22Rv1 (cell line): ENCODE results near the gene ABHD16A.

Source experiments
- H3K27ac ChIP-seq: fragments of 450-650 bp; 2 replicates; pipeline ENCODE4 v1.5.1; 2017
- ZFX ChIP-seq: fragments of 450-650 bp; IDR thresholded peaks from 2 replicates; pipeline ENCODE4 v1.6.1; 2017; ENCODE audit warnings: antibody characterized with exemption, borderline replicate concordance
- TF ChIP-seq, protein P1 (sequence below): fragments of 450-650 bp; IDR thresholded peaks from 2 replicates; pipeline ENCODE4 v1.5.1; 2017; ENCODE audit warnings: mild to moderate bottlenecking

ABHD16A gene

DNA sequence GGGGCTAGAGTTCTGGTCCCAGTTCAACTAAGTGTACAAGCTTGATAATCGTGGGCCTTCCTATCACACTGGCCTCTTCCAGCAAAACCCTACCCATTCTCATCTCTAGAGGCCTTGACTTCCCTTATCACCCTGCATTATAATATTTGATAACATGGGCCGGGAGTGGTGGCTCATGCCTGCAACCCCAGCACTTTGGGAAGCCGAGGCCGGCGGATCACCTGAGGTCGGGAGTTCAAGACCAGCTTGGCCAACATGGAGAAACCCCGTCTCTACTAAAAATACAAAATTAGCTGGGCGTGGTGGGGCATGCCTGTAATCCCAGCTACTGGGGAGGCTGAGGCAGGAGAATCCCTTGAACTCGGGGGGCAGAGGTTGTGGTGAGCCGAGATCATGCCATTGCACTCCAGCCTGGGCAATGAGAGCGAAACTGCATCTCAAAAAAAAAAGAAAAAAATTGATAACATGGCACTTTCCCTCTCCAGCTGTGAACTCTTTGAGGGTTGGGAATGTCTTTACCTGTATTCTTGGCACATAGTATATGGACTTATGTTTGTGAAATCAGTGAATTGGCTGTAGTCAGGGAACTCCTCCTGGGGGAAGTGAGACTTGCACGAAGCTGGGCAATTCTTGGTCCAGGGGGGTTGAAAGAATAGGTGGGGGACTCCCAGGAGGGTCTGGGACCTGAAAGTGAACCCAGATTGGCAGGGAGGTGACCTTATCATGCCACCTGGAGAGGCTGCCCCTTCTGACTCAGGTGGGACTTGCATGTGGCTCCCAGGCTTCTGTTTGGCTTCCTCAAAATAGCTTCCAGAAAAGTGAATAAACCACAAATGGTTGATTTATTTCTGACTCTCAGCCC, 41.6 kb downstream of the ABHD16A start:
- peak overlapping the region; percentile 83 for H3K27ac ChIP-seq
- TF ChIP-seq, protein P1, sequence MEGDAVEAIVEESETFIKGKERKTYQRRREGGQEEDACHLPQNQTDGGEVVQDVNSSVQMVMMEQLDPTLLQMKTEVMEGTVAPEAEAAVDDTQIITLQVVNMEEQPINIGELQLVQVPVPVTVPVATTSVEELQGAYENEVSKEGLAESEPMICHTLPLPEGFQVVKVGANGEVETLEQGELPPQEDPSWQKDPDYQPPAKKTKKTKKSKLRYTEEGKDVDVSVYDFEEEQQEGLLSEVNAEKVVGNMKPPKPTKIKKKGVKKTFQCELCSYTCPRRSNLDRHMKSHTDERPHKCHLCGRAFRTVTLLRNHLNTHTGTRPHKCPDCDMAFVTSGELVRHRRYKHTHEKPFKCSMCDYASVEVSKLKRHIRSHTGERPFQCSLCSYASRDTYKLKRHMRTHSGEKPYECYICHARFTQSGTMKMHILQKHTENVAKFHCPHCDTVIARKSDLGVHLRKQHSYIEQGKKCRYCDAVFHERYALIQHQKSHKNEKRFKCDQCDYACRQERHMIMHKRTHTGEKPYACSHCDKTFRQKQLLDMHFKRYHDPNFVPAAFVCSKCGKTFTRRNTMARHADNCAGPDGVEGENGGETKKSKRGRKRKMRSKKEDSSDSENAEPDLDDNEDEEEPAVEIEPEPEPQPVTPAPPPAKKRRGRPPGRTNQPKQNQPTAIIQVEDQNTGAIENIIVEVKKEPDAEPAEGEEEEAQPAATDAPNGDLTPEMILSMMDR = no peak
- no peak for TF ChIP-seq ZFX

DNA sequence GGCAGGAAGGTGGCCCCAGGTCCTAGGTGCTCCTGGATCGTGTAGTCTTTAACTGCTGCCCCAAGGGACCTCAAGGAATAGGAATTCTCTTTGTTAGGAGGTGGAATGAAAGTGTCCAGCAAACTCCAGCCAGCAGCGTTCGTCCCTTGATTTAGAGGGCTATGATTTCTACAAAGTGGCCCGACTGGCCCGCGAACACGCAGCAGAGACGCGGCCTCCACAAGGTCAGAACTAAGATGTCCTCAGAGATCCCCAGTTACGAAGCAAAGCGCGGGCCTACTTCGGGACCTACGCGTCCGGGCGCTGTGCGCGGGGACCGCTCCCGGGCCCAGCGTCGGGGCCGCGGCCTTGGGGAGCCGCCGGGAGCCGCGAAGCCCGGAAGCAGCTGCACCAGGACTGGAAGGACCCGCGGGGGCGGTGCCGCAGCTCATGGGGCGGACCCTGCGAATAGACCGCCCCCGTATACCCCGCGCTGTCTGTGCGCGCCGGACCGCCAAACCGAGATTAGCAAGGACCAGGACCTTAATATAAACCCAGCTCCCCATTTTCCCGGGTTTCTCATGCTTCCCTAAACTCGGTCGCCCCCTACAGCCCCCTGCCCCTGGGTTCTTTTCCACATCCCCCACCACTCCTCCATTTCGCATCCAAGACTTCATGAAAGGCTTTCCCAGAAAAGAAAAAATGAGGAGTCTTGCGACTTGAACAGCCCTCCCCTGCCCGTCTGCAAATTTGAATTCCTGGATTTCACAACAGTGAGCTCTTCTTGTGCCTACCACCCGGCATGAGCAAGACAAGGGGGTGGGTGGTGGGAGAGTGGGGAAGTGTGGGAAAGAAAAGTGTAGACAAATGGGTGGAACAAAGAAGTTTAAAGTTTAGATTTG, 42.5 kb downstream of the ABHD16A start, which contains the start of gene C6orf47:
Gene C6orf47, minus strand, starts transcription at position 398 of the 881 bp plus-strand sequence. CDS start 831 bp downstream, outside the sequence.
- TF ChIP-seq, protein P1 = no peak
- TF ChIP-seq ZFX = no peak
- H3K27ac ChIP-seq = peak within 1 kb of the TSS; percentile 83

GRCh38 chr6:31659649-31660380, 43.3 kb downstream of the ABHD16A start:
- peak overlapping the region; percentile 83 for H3K27ac ChIP-seq
- no peak for TF ChIP-seq ZFX
- TF ChIP-seq, protein P1 = no peak

- H3K27ac ChIP-seq = peak overlapping the region; percentile 83; the same call in 1 of the 2 replicates
- TF ChIP-seq ZFX = no peak
- TF ChIP-seq, protein P1 = no peak
These were observed 44.0 kb downstream of the ABHD16A start for GRCh38 chr6:31658983-31659648.

DNA sequence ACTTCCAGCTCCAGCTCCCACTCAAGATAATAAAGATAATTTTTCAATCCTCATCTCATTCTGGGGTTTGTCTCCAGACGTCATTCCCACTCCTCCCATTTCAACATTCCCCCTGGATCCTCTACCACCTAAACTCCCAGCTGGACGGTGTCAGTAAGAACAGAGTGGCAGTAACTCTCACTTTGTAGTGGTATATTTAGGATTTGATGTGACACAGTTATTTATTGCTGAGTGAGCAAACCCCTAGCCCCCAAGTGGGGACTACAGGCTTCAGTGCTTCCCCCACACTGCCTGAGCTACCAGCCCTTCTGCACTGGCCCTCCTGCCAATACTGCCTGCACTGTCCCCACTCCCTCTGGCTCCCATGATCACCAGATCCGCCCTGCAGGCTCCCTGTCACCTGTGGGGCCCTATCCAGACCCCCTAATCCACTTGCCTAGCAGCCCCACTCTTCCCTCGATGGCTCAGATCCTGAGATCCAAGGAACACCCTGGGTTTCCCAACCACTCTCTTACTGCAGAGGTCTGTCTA, 44.9 kb downstream of the ABHD16A start:
- no peak for TF ChIP-seq ZFX
- TF ChIP-seq, protein P1 = no peak
- peak overlapping the region; percentile 83; the same call in 1 of the 2 replicates for H3K27ac ChIP-seq

- TF ChIP-seq, protein P1 = no peak
- no peak for TF ChIP-seq ZFX
- peak overlapping the region; percentile 83; the same call in 1 of the 2 replicates for H3K27ac ChIP-seq
These were observed 45.5 kb downstream of the ABHD16A start for GRCh38 chr6:31657406-31658157.
